Tongue (tissue), 2 donors: ENCODE measurements around the gene PPP1R16B. TPM values are rescaled to one million over a fixed set of nuclear protein-coding genes. Genes with fewer than 3 reads are reported as not detected.
"Not testable (repeated sequence)": the region's sequence is repeated elsewhere in the genome, so short reads cannot be mapped to it uniquely, and the experiment has no call there.

Experiments
- DNase-seq: peaks from one replicate; pipeline ENCODE4 v3.0.0-alpha.2; 2015
- total RNA-seq: library from RNA; depleted of rRNA; stranded (reverse); fragments of >200 nt; gene quantifications from one replicate; pipeline ENCODE4 v1.2.3, GENCODE V29; 2014

The PPP1R16B gene
- total RNA-seq, 1 donor from 2014 or later, result 4.6 TPM

- DNase-seq, result no peak
Measured at GRCh38 chr20:38791940-38792339, 13.6 kb upstream of the PPP1R16B start.

DNA sequence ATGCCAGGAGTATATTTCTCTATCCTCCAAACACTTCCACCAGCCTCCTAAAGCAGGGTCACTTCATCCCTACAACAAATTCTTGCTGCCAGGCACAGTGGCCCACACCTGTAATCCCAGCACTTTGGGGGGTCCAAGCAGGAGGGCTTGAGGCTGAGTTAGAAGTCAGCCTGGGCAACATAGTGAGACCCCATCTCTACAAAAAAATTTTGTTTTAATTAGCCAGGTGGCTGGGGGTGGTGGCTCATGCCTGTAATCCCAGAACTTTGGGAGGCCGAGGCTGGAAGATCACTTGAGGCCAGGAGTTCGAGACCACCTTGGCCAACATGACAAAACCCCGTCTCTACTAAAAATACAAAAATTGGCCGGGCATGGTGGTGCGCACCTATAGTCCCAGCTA lies 11.4 kb upstream of the PPP1R16B start:
- DNase-seq, result not testable (repeated sequence)

DNA sequence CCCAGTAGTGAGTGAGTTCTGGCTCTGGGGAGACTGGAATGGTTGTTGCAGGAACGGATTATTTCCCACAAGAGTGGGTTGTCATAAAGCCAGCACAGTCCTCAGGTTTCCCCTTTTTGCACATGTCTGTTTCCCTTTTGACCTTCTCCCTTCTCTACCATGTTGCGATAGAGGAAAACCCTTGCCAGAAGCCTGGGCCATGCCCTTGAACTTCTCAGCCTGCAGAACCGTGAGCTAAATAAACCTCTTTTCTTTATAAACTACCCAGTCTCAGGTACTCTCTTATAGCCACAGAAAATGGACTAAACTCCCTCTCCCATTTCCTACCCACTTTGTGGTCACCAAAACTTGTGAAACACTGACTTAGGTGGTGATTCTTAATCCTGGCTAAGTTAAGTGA lies 7.2 kb upstream of the PPP1R16B start:
- no peak for DNase-seq

DNA sequence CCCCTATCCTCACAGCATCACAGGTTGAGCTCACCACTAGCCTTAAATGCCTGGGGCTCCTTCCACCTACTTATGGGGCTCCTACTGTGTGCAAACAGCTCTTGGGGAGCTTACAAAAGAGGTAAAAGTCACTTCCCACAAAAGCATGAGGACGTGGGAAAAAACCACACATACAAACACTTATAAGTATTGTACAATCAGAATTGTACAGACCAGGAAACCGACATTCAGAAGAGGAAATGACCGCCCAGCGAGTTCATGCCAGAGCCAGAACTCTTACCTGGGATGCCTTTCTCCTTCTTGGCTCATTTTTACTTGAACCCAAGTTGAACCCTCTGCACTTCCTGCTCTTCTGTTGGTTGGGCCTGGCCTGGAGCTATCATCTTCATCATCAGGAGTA lies 6.3 kb upstream of the PPP1R16B start:
- no peak for DNase-seq

DNA sequence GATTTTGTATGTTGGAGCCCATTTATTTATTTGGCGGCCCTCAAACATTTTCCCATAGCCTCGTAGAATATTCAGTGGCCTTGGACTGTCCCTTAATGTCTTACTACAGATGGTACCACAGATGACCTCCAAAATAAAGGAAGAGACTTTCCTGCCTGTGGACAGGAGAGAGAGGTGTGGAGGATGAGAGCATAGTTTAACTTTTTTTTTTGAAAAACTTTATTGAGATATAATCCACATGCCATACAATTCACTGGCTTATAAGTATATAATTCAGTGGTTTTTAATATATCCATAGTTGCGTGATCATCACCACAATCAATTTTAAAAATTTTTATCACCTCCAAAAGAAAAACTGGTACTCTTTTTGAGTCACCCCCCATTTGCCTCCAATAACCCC lies 4.6 kb upstream of the PPP1R16B start:
- DNase-seq, result no peak

GRCh38 chr20:38804221-38804620 lies 1.3 kb upstream of the PPP1R16B start:
- no peak for DNase-seq

DNA sequence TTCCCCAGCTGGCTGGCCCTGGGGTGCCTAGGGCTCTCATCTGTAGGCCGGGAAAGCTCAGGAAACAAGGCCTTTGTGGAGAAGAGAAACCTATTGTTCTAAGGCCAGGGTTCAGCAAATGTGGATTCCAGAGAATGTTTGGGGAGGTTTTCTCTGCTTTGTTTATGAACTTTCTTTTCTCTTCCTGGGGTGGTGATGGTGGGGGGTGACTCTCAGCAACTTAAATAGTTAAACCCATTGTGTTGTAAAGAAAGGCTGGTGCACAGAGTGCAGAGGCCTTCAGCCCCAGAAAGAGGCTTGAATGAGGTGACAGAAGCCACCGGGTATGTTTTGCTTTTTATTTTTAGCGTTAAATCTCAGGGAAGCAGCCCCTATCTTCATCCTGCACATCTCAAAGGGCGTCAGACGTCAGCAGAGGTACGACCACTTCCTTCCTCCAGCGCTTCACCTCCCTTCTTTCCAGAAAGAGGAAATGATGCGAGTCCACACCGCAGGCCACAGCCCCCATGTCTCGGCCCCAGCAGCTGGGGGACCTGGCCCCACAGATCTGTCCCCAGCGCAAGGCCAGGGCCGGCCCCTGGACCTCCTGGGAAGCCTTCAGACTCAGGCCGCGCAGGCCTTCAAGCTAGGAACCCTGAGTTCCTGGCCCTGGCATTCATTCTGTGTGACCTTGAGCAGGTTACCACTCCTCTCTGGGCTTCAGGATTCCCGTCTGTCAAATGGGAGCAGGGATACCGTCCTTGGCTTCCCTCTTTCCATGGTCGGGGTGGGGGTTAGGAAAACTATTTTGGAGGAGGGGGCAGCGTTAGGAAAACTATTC lies 605 bp upstream of the PPP1R16B start:
- DNase-seq, result no peak

- no peak for DNase-seq
Measured at GRCh38 chr20:38805958-38806854, 709 bp downstream of the PPP1R16B start.

GRCh38 chr20:38806855-38807655 lies 1.6 kb downstream of the PPP1R16B start:
- no peak for DNase-seq

DNA sequence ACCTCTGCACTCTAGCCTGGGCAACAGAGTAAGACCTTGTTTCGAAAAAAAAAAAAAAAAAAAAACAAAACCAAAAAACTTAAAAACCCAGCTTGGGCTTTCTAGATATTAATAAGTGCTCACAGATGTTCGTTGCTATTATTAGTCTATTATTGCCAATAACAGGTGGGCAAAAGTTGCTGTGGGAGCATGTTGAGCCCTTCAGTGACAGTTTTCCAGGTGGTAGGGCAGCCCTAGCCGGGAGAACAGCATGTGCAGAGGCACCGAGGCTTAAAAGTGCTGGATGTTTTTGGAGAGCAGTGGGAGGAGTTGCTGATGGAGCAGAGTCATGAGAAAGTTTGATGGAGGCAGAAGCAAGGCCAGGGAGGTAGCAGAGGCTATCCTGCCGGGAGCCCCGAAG lies 4.4 kb downstream of the PPP1R16B start:
- DNase-seq, result no peak

- DNase-seq, result no peak
Measured at GRCh38 chr20:38810926-38811630, 5.6 kb downstream of the PPP1R16B start.

DNA sequence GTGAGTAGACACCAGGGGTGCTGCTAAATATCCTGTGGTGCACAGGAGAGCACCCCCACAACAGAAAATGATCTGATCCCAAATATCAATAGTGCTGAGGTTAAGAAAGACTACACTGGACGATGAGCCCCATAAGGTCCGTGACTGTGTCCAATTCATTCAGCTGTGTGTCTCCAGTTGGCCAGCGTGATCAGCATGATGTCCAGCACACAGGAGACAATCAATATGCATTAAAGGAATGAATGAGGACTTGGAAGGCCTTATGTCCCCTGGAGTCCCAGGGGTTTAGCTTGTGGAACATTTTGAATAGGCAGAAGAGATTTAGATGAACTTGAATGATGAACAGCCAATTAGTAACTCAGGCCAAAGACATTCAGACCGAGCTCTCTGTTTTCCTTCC lies 6.3 kb downstream of the PPP1R16B start:
- DNase-seq, result no peak

- no peak for DNase-seq
Measured at GRCh38 chr20:38812182-38812581, 6.7 kb downstream of the PPP1R16B start.

DNA sequence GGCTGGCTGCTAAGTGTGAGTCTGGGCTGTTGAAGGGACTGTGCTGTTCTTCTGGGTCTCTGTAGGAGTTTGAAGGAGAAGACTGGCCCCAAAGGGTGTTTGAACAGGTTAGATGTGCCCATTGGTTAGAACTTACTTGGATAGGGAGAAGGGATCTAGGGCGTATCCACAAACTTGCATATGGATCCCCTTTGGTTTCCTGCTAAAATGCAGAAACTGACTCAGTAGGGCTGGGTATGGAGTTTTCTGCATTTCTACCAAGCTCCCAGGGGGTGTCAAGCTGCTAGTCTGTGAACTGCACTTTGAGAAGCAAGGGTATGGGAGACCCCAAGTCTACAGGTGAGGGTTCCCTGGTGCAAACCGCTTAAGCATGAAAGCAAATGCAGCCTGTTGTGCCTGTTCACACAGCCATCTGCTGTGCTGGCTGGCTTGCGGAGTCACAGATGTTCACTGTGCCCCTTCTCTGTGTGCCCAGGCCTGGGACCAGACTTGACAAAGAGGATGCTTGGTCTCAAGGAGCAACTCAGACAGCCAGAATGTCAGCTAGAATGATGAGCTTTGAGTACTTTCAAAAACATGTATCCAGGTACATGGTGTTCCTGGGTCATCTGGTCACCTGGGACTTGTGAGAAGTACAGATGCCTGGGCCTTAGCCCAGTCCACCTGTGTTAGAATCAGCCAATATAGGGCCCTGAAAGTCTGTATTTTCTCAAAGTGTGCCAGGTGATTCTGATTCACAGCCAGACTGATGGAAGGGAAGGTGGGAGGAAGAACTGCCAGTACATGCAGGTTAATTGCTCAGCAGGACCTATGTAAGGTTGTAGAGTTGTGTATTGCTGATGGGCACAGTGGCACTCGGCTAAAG lies 7.4 kb downstream of the PPP1R16B start:
- no peak for DNase-seq

DNA sequence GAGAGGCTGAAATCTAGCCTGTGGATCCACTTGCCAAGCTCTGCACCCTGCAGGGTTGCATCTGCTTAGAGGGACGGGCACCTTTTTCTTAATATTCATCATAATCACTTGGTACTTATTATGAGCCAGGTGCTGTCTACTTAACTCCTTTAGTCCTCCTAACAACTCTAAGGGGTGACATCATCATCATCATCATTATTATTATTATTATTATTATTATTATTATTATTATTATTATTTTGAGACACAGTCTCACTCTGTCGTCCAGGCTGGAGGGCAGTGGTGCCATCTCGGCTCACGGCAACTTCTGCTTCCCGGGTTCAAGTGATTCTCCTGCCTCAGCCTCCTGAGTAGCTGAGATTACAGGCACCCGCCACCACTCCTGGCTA lies 8.1 kb downstream of the PPP1R16B start:
- not testable (repeated sequence) for DNase-seq

- DNase-seq, result no peak
Measured at GRCh38 chr20:38815446-38815845, 9.9 kb downstream of the PPP1R16B start.

DNA sequence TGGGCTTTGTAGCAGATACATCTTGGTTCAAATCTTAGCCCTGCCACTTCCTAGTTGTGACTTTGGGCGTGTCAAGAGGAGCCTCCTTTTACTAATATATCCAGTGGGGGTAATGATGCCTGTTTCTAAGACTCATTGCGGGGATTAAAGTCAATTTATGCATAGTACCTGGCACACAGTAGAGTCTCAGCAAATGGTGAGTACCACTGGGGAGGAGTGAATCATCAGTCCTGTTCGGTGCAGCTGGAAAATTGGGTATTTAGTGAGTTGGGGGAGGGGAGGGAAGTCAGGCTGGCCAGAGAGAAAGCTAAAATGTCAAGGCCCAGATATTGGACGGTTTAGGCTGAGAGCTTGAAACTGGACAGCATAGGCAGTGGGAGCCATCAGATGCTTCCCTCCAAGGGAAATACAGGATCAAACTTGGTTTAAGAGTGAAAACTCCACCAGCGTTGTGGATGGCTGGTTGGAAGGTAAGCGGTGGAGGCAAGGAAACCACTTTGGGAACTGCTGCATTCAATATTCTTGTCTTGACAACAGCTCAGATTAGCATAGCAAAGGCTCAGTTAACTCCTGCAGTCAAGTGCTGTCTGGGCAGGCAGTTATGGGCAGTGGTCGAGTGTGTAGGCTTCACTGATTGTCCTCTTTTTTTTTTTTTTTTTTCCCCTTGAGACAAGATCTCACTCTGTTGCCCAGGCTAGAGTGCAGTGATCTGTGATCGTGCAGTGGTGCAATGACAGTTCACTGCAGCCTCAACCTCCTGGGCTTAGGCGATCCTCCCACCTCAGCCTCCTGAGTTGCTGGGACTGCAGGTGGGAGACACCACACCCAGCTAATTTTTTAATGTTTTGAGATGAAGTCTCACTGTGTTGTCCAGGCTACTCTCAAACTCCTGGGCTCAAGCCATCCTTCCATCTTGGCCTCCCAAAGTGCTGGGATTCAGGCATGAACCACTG lies 12.9 kb downstream of the PPP1R16B start:
- no peak for DNase-seq

DNA sequence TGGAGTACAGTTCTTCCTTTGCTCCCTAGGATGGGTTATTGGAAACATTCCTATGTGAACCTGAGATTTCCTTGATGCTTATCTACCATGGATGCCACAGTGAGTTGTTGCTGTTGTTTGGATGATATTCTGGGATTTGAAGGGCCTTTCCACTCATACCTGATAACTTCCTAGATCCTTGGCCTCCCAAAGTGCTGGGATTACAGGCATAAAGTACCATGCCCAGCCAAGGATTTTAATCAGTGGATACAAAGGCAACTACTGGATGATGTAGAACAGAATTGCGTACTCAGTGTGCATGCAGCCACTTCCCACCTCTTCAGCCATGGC lies 20.0 kb downstream of the PPP1R16B start:
- DNase-seq, result no peak

DNA sequence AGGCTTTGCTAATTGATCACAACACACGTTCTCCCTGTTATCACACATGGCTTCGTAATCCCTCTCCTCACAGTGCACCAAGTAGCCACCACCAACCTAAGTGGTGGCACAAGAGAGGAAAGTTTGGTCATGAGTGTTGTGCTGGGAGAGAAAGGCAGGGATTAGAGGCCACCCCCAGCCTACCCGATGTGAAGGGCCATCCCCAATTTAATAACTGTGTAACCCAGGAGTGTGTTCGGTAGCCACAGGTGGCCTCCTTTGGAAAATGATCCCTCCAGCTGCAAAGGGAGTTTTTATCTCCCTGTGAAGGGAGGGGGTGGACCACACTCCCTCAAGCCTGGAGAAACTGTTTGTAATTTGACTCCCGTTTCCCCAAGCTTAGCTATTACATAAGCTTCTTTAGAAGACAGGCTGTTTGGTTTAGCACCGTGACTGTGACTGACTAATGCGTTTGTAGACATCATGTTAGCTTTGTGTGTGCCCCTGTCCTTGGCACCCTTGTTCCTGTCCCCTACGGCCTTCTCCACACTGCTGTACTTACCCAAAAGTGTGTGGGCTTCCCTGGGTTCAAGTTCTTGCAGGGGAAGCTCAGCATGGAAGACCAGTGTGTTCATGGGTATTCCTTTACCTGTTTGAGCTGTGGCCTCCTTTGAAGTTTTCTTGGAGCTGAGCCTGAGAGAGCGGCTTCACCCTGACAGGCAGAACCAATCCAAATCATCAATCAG lies 20.6 kb downstream of the PPP1R16B start:
- peak; percentile 51 for DNase-seq
